Muscle layer of colon (tissue), 2 donors: ENCODE results near the gene ZFP36L1.

Experiments
- H3K27ac ChIP-seq: one replicate; pipeline ENCODE4 v1.7.0; 2013; ENCODE audit warnings: low read depth, mild to moderate bottlenecking, low read length, moderate library complexity
- H3K27me3 ChIP-seq, 2 donors: one replicate each; pipeline ENCODE4 v1.7.0; 2013; ENCODE audit warnings: low read length in 2 of 2, mild to moderate bottlenecking in 2 of 2; ENCODE audit not compliant: insufficient read depth in 2 of 2, control insufficient read depth in 1 of 2
- H3K36me3 ChIP-seq: one replicate; pipeline ENCODE4 v1.7.0; 2013; ENCODE audit warnings: mild to moderate bottlenecking, low read length; ENCODE audit not compliant: insufficient read depth
- H3K4me1 ChIP-seq: one replicate; pipeline ENCODE4 v1.7.0; 2013; ENCODE audit warnings: mild to moderate bottlenecking, low read length; ENCODE audit not compliant: insufficient read depth
- H3K4me3 ChIP-seq, 2 donors: one replicate each; pipeline ENCODE4 v1.7.0; 2013; ENCODE audit warnings: low read length in 2 of 2, low read depth in 1 of 2, mild to moderate bottlenecking in 1 of 2, moderate library complexity in 1 of 2
- H3K9ac ChIP-seq: one replicate; pipeline ENCODE4 v1.7.0; 2013; ENCODE audit warnings: low read length
- H3K9me3 ChIP-seq: one replicate; pipeline ENCODE4 v1.7.0; 2013; ENCODE audit warnings: mild to moderate bottlenecking, low read length
- donor health status: abdominal sarcoma.
- donor health status: Adenocarcinoma of cecum.

The ZFP36L1 gene

GRCh38 chr14:68762953-68763764, 29.7 kb downstream of the ZFP36L1 start:
- no peaks in the 10 kb centered on the region for H3K27me3 ChIP-seq
- H3K4me1 ChIP-seq = peaks cover under 1% of the 10 kb centered on the region
- no peak overlapping the region for H3K9ac ChIP-seq
- H3K36me3 ChIP-seq = no peaks in the 10 kb centered on the region
- no peak overlapping the region for H3K4me3 ChIP-seq
- no peaks in the 10 kb centered on the region for H3K9me3 ChIP-seq
- H3K27ac ChIP-seq = peak overlapping the region; percentile 27

GRCh38 chr14:68761391-68761790, 31.5 kb downstream of the ZFP36L1 start:
- Histone ChIP-seq H3K36me3 (no peaks in the 10 kb centered on the region), H3K4me1 (peaks cover 15% of the 10 kb centered on the region), H3K9ac (no peak overlapping the region), H3K27ac (no peak overlapping the region), H3K4me3 (no peak overlapping the region), H3K9me3 (no peaks in the 10 kb centered on the region), H3K27me3 (no peaks in the 10 kb centered on the region)

GRCh38 chr14:68760761-68761160, 32.1 kb downstream of the ZFP36L1 start:
- peaks cover 18% of the 10 kb centered on the region for H3K4me1 ChIP-seq

GRCh38 chr14:68759937-68760336, 32.9 kb downstream of the ZFP36L1 start:
- H3K4me1 ChIP-seq = peaks cover 18% of the 10 kb centered on the region

More at GRCh38 chr14:68760761-68761160, 32.1 kb downstream of the ZFP36L1 start:
- Histone ChIP-seq H3K36me3 (no peaks in the 10 kb centered on the region), H3K27me3 (no peaks in the 10 kb centered on the region), H3K9me3 (no peaks in the 10 kb centered on the region), H3K27ac (no peak overlapping the region), H3K4me3 (no peak overlapping the region), H3K9ac (no peak overlapping the region)

GRCh38 chr14:68759017-68759560, 33.8 kb downstream of the ZFP36L1 start:
- peaks cover 18% of the 10 kb centered on the region for H3K4me1 ChIP-seq
- no peak overlapping the region for H3K4me3 ChIP-seq
- H3K9ac ChIP-seq = no peak overlapping the region
- no peaks in the 10 kb centered on the region for H3K27me3 ChIP-seq
- no peak overlapping the region for H3K27ac ChIP-seq
- no peaks in the 10 kb centered on the region for H3K36me3 ChIP-seq
- H3K9me3 ChIP-seq = no peaks in the 10 kb centered on the region

More at GRCh38 chr14:68759937-68760336, 32.9 kb downstream of the ZFP36L1 start:
- no peak overlapping the region for H3K4me3 ChIP-seq
- H3K27me3 ChIP-seq = no peaks in the 10 kb centered on the region
- H3K9ac ChIP-seq = no peak overlapping the region
- H3K27ac ChIP-seq = no peak overlapping the region
- H3K36me3 ChIP-seq = no peaks in the 10 kb centered on the region
- H3K9me3 ChIP-seq = no peaks in the 10 kb centered on the region

- H3K36me3 ChIP-seq = no peaks in the 10 kb centered on the region
- no peak overlapping the region for H3K4me3 ChIP-seq
- no peak overlapping the region for H3K9ac ChIP-seq
- H3K4me1 ChIP-seq = peaks cover 18% of the 10 kb centered on the region
- H3K9me3 ChIP-seq = no peaks in the 10 kb centered on the region
- no peak overlapping the region for H3K27ac ChIP-seq
- no peaks in the 10 kb centered on the region for H3K27me3 ChIP-seq
These were observed 34.6 kb downstream of the ZFP36L1 start for GRCh38 chr14:68758301-68758700.

- no peak overlapping the region for H3K27ac ChIP-seq
- no peak overlapping the region for H3K4me3 ChIP-seq
- peaks cover 23% of the 10 kb centered on the region for H3K4me1 ChIP-seq
- H3K36me3 ChIP-seq = no peaks in the 10 kb centered on the region
- H3K9me3 ChIP-seq = no peaks in the 10 kb centered on the region
- H3K27me3 ChIP-seq = no peaks in the 10 kb centered on the region
- no peak overlapping the region for H3K9ac ChIP-seq
These were observed 35.2 kb downstream of the ZFP36L1 start for GRCh38 chr14:68757618-68758081.

- H3K27ac ChIP-seq = no peak overlapping the region
- H3K9me3 ChIP-seq = no peaks in the 10 kb centered on the region
- no peaks in the 10 kb centered on the region for H3K36me3 ChIP-seq
- no peaks in the 10 kb centered on the region for H3K27me3 ChIP-seq
- H3K4me1 ChIP-seq = peaks cover 31% of the 10 kb centered on the region
- no peak overlapping the region for H3K4me3 ChIP-seq
- no peak overlapping the region for H3K9ac ChIP-seq
These were observed 36.1 kb downstream of the ZFP36L1 start for GRCh38 chr14:68756734-68757133.

GRCh38 chr14:68756000-68756481, 36.8 kb downstream of the ZFP36L1 start:
- H3K9me3 ChIP-seq = no peaks in the 10 kb centered on the region
- H3K4me1 ChIP-seq = peaks cover 31% of the 10 kb centered on the region
- no peak overlapping the region for H3K9ac ChIP-seq
- no peak overlapping the region for H3K27ac ChIP-seq
- no peak overlapping the region for H3K4me3 ChIP-seq
- no peaks in the 10 kb centered on the region for H3K27me3 ChIP-seq
- no peaks in the 10 kb centered on the region for H3K36me3 ChIP-seq

- no peaks in the 10 kb centered on the region for H3K27me3 ChIP-seq
- H3K9me3 ChIP-seq = no peaks in the 10 kb centered on the region
- no peak overlapping the region for H3K27ac ChIP-seq
- H3K4me3 ChIP-seq = no peak overlapping the region
- H3K36me3 ChIP-seq = no peaks in the 10 kb centered on the region
- H3K9ac ChIP-seq = no peak overlapping the region
- peaks cover 40% of the 10 kb centered on the region for H3K4me1 ChIP-seq
These were observed 37.9 kb downstream of the ZFP36L1 start for GRCh38 chr14:68755016-68755353.

GRCh38 chr14:68753690-68754089, 39.2 kb downstream of the ZFP36L1 start:
- H3K27me3 ChIP-seq = no peaks in the 10 kb centered on the region
- H3K9ac ChIP-seq = no peak overlapping the region
- H3K9me3 ChIP-seq = no peaks in the 10 kb centered on the region
- no peak overlapping the region for H3K27ac ChIP-seq
- no peaks in the 10 kb centered on the region for H3K36me3 ChIP-seq
- H3K4me1 ChIP-seq = peaks cover 50% of the 10 kb centered on the region
- no peak overlapping the region for H3K4me3 ChIP-seq
